ENCODE data around the gene ACSM6.
"Not testable (repeated sequence)": the region's sequence is repeated elsewhere in the genome, so short reads cannot be mapped to it uniquely, and the experiment has no call there.

ACSM6 gene

GRCh38 chr10:95220539-95220938 lies 26.5 kb downstream of the ACSM6 start:
- no peak for DNase-seq

DNA sequence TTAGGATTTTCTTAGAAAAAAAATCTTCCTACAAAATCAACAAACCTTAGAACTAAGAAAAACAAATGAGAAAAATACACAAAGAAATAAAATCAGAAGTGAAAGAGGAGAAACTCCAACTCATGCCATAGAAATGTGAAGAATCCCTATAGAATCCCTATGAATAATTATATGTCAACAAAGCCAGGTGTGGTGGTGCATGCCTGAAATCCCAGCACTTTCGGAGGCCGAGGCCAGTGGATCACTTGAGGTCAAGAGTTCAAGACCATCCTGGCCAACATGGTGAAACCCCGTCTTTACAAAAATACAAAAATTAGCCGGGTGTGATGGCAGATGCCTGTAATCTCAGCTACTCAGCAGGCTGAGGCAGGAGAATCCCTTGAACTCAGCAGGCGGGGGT lies 27.1 kb downstream of the ACSM6 start:
- no peak for DNase-seq

DNA sequence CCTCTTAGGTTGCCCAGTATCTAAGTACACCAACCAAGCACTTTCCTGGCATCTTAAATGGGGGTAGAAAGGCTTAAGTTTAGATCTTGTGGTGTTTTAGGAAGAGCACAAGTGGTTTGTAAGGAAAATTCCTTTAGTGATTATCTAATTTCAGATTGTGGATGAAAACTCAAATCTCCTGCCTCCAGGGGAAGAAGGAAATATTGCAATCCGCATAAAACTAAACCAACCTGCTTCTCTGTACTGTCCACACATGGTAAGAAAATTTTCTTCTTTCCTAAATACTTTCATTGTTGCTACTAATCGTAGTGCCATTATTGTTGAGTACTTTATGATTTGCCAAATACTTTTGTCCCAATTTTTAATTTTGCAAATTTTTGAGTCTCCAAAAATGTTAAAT lies 31.1 kb downstream of the ACSM6 start:
- DNase-seq = no peak

DNA sequence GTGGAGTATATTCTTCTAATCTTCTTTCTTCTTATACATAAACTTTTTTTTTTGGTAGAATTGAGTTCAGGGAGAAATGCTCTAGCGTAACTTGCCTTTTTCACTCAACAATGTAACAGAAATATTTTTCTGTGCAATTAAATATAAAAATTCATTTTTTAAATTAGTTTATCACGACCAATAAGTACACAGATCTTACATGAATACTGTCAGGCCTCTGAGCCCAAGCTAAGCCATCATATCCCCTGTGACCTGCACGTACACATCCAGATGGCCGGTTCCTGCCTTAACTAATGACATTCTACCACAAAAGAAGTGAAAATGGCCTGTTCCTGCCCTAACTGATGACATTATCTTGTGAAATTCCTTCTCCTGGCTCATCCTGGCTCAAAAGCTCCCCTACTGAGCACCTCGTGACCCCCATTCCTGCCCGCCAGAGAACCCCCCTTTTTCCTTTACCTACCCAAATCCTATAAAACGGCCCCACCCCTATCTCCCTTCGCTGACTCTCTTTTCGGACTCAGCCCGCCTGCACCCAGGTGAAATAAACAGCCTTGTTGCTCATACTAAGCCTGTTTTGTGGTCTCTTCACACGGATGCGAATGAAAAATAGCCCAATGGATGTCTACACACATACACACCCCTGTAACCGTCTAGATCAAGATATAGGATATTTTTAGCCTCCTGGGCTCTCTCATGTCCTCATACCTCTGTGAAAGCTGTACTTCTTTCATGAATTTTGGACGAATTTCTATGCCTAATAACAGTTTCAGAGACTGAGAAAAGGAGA lies 35.1 kb downstream of the ACSM6 start:
- DNase-seq = not testable (repeated sequence)

- DNase-seq = no peak
Observed at GRCh38 chr10:95229724-95230627, 35.9 kb downstream of the ACSM6 start.

DNA sequence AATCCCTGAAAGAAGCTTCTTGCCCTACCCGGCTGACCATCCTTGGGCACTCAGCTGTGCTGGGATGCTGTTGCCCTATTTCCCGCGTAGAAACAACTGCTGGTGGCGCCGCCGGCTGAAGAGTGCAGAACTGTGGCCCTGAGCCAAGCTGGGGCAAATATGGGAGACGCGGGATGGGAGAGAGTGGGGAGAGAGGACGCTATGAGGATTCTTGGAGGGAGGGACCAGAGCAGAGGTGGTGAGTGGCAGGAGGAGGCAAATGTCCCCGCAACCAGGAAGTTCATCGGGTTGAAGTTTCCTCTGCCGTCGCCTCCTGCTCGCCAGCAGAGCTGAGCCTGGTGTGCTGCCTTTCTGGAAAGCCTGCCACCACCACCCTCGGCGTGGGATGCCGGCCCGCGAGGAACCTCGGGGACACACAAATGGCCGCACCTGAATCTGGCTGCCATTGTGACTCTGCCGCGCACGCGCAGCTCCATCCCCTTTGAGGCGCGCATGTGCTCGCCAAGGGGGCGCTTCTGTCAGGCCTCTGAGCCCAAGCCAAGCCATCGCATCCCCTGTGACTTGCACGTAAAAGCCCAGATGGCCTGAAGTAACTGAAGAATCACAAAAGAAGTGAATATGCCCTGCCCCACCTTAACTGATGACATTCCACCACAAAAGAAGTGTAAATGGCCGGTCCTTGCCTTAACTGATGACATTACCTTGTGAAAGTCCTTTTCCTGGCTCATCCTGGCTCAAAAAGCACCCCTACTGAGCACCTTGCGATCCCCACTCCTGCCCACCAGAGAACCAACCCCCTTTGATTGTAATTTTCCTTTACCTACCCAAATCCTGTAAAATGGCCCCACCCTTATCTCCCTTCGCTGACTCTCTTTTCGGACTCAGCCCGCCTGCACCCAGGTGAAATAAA lies 36.9 kb downstream of the ACSM6 start:
- DNase-seq = not testable (repeated sequence)

- DNase-seq = no peak
Observed at GRCh38 chr10:95233377-95234034, 39.5 kb downstream of the ACSM6 start.

GRCh38 chr10:95234951-95235350 lies 40.9 kb downstream of the ACSM6 start:
- DNase-seq = no peak

GRCh38 chr10:95235676-95236067 lies 41.6 kb downstream of the ACSM6 start:
- no peak for DNase-seq

DNA sequence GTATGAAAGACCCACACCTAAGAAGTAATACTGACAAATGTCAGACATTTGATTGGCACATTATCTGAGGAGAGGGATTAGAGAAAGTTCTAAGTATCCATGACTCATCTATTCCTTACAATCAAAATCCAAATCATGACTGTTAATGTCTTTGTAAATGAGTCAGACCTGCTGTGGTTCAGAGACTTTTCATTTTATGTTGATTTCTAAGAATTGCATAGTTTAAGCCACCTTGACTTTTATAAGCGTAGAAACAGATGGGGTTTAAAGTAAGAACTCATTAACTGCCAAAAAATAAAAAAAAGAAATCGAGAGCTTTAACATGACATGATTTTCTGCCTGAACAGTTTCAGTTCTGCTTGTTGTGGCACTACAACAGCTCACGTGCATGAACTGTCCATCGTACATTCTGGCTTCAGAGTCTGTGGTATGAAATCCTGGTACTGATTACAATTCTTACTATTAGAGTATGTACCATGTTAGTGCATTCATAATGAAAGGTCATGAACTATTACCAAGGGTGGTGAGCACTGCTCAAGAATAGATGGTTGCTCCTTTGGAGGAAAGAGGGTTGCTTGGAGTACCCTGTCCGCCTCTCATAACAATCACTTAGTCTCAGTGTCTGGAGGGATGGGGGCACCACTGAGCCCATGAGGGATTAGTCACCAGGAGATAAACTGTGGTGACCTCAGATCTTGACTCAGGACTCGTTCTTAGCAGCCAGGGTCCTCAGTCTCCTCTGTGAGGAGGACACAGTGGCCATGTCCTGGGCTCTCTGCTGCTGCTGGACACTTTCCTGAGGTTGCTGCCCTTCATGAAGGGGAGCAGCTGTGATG lies 42.2 kb downstream of the ACSM6 start:
- no peak for DNase-seq

- DNase-seq = no peak
Observed at GRCh38 chr10:95237376-95238170, 43.5 kb downstream of the ACSM6 start.

- not testable (repeated sequence) for DNase-seq
Observed at GRCh38 chr10:95240096-95240495, 46.1 kb downstream of the ACSM6 start.

GRCh38 chr10:95240811-95241210 lies 46.8 kb downstream of the ACSM6 start:
- DNase-seq = no peak

DNA sequence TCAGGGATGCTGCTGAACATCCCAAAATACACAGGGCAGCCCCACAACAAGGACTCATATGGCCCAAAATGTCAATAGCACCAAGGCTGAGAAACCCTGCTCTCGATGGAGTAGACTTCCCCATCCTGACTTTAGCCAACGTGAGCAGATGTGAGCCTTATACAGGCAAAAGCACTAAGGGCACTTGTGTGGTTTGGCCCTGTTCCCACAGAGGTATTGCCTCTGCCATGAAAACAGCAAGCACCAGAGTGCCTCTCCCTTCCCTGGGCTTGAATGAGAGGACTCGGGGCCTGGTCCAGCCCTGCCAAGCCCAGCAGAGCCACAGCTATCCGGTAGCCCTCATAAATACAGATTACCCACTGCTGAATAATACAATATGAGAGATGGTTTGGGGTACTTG lies 47.5 kb downstream of the ACSM6 start:
- DNase-seq = no peak

- DNase-seq = peak; percentile 11
Observed at GRCh38 chr10:95242581-95243317, 48.7 kb downstream of the ACSM6 start.

DNA sequence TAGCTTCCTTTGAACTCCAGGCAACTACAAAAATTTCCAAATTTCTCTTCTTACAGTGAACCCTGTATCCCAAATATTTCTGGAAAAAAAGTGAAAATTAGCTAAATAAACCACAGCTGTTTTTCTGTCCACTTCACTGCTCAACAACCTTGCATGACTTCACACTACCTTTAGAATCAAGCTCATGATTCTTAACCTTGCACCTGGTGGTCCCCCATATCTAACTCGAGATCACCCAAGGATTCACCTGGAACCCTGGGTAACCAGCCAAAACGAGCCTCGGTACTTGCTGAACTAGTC lies 49.2 kb downstream of the ACSM6 start:
- DNase-seq = no peak

DNA sequence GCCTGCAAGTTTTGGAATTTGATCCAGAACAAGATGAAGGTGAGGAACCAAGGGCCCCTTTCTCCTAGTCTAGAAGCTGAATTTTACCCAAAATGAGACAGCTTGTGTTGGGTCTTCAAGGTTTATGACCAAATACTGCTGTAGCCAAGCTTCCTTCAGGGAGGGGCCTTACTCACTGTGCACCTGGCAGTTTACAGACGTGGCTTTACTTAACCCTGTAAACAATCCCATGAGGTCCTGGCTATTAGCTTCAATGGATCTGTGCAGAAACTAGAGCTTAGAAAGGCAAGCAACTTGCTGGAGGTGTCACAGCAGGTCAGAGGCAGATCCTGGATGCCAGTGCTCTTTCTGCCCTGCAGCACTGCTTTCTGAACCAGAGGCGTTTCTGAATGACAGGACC lies 50.1 kb downstream of the ACSM6 start:
- no peak for DNase-seq

DNA sequence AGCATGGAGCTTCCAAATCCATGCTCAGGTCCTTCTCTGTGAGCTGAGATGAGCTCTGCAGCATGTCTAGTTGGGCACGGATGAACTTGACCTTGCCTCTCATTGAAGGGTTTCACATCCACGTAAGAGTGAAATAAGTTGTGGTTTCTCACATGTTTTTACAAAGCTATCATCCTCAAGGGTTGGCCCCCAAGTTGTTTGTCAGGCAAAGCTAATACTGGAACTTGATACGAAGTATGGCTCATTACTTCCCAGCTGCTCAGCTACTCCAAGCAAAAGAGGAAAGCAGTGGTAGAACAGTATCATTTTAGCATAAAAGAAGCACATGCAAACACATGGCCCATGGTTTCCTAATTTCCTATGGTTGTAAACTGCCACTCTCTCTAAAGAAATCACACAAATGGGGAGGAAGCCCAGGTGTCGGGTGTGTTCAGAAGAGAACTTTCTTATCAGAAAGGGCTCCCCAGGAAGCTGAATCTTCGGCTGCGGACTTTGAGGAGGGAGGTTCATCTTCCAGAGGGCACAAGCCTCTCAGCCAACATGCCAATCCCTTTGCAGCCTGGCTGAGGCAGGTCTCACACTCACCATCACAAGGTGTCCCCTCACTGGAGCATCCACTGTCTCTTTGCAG lies 51.5 kb downstream of the ACSM6 start:
- no peak for DNase-seq

DNA sequence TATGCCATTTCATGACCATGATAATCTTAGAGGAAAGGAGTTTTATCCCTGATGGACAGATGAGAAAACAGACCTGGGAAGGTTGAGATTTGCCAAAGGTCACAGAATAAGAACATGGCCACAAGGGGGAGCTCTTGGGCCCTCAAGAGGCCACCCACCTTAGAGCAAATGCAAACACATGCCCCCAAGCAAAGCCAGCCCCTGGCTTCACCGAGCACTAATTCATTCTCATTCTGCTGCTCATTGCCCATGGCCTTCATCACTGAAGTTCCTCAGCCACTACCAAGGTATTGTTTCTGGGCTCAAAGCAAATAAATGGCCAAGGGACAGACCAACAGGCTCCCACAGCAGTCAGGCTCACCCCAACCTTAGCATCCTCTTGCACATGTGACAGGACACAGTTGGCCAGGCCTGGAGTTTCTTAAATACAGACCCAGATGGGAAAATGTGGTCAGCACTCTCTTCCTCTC lies 52.6 kb downstream of the ACSM6 start:
- DNase-seq = peak; percentile 40
